Stimulated activated CD4-positive, alpha-beta T cell treated with anti-CD3 and anti-CD28 coated beads, TNF-alpha, amount 100 ng/mL, for 24 hours (primary cell): Measurements from ENCODE around the gene PSMA7.

Experiments used
- DNase-seq, 3 experiments: peaks; one replicate each; pipeline ENCODE4 v3.0.0-alpha.2; 2020; ENCODE audit warnings: low read depth in 3 of 3

The PSMA7 gene

DNA sequence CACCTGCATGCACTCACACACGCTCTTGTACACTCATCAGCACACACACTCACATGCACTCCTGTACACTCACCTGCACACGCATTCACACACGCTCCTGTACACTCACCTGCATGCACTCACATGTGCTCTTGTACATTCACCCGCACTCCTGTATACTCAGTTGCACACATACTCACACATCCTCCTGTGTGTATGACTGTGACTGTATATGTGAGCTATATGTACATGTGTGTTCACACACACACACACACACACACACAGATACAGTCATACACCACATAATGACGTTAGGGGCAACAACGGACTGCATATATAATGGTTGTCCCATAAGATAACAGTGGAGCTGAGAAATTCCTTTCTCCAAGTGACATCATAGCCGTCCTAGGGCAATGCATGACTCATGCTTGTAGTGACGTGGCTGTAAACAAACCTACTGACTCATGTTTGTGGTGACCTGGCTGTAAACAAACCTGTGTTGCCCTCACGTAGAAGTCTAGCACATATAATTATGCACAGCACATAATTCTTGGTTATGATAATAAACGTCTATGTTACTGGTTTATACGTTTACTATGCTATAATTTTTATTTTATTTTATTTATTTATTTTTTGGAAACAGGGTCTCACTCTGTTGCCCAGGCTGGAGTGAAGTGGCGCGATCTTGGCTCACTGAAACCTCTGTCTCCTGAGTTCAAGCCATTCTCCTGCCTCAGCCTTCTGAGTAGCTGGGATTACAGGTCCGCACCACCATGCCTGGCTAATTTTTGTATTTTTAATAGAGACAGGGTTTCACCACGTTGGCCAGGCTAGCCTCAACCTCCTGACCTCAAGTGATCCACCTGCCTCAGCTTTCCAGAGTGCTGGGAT, 54.7 kb downstream of the PSMA7 start:
- DNase-seq = no peak

DNA sequence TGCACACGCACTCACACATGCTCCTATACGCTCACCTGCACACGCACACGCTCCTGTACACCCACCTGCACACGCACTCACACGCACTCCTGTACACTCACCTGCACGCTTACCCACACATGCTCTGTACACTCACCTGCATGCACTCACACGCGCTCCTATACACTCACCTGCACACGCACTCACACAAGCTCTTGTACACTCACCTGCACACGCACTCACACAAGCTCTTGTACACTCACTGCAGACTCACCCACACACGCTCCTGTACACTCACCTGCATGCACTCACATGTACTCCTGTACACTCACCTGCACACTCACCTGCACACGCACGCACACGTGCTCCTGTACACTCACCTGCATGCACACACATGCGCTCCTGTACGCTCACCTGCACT, 55.6 kb downstream of the PSMA7 start:
- DNase-seq = no peak

- DNase-seq = no peak
Observed at GRCh38 chr20:62087227-62087626, 56.0 kb downstream of the PSMA7 start.
